Measurements from ENCODE around the gene CACNA1F. TPM values are rescaled to one million over a fixed set of nuclear protein-coding genes. Genes with fewer than 3 reads are reported as not detected.

The CACNA1F gene
- total and polyA plus RNA-seq, 2 experiments from 2014 or later = not detected

DNA sequence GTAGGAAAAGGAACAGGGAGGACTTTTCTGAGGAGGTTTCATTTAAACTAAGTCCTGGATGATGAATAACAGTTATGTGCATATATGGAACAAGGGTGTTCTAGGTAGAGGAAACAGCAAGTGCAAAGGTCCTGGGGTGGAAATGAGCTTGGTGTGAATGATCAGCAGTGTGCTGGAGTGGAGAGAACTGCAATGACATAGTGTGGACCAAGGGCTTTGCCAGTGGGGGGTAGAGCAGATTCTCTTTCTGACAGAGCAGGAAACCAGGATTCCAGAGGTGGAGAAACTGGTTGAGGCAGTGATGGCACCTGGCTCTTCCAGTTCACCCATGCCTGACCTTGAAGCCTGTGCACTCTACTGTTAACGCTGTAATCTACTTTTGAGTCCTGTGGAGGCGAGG is 38.2 kb upstream of the CACNA1F start:
- no peak overlapping the region for H3K9ac ChIP-seq
- 80 to 94% methylated on average over 1 to 2 of the region's 2 CpGs for WGBS, 2 experiments (ENCODE audit: low coverage in 1 of 2, low lambda C conversion rate in 2 of 2, missing lambda C conversion rate in 2 of 2)
- no peaks in the 10 kb centered on the region for H3K9me2 ChIP-seq (ENCODE audit: insufficient read depth)
- H3K27ac ChIP-seq = no peak overlapping the region
- no peak overlapping the region for H3K4me2 ChIP-seq (ENCODE audit: unreplicated experiment)
- no peak overlapping the region for H3K4me3 ChIP-seq
- TF ChIP-seq EZH2phosphoT487 (IDR thresholded peaks at IDR 0.05; ENCODE audit: insufficient read depth, low read depth) (no peak), EZH2 (IDR thresholded peaks at IDR 0.05; ENCODE audit: insufficient read depth, poor library complexity, severe bottlenecking) (no peak)
- no peaks in the 10 kb centered on the region for H3K9me3 ChIP-seq (ENCODE audit: low read depth)
- H3F3A ChIP-seq (ENCODE audit: insufficient read depth) = no peaks in the 10 kb centered on the region
- peaks cover 36% of the 10 kb centered on the region for H3K79me2 ChIP-seq (ENCODE audit: insufficient read depth)
- no peaks in the 10 kb centered on the region for H4K20me1 ChIP-seq (ENCODE audit: insufficient read depth)
- no peak overlapping the region for H2AFZ ChIP-seq
- H3K4me1 ChIP-seq (ENCODE audit: insufficient read depth) = peaks cover 6% of the 10 kb centered on the region; the same call in 1 of the 2 replicates
- no peak for DNase-seq
- no peaks in the 10 kb centered on the region for H3K36me3 ChIP-seq (ENCODE audit: low read depth)
- H3K27me3 ChIP-seq (replicated peaks; ENCODE audit: insufficient read depth) = no peaks in the 10 kb centered on the region
- in situ Hi-C loops (cut with MboI) = no loop called here

DNA sequence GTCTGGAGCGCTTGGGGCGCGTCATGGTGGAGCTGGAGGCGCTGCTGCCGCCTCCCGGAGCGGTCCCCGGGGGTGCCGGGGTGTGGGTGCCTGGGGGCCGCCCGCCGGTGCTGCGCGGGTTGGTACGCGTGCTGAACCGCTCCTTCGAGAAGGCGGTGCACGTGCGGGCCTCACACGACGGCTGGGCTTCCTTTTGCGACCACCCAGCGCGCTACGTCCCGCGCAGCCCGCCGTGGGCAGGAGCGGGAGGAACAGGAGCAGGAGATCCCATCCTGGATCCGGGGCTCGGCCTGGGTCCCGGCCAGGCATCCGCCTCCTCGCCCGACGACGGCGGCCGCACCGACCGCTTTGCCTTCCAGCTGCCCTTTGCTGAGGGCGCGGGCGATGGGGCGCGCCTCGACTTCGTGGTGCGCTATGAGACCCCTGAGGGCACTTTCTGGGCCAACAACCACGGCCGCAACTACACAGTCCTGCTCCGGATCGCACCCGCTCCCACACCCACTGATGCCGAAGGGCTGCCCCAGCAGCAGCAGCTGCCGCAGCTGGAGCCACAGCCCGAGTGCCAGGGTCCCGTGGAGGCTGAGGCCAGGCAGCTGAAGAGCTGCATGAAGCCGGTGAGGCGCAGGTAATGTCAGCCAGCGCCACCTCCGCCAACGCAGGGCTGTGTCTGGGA is 37.2 kb upstream of the CACNA1F start:
- no peaks in the 10 kb centered on the region for H3K9me2 ChIP-seq (ENCODE audit: insufficient read depth)
- peak overlapping the region; percentile 18 for H3K4me2 ChIP-seq (ENCODE audit: unreplicated experiment)
- peak overlapping the region; percentile 78 for H3K4me3 ChIP-seq
- H3K27ac ChIP-seq = peak overlapping the region; percentile 99
- no peaks in the 10 kb centered on the region for H3K27me3 ChIP-seq (replicated peaks; ENCODE audit: insufficient read depth)
- H3F3A ChIP-seq (ENCODE audit: insufficient read depth) = no peaks in the 10 kb centered on the region
- no peak overlapping the region; the same call in 1 of the 2 replicates for H2AFZ ChIP-seq
- H3K4me1 ChIP-seq (ENCODE audit: insufficient read depth) = peaks cover 6% of the 10 kb centered on the region; the same call in 1 of the 2 replicates
- in situ Hi-C loops (cut with MboI) = no loop called here
- H3K9ac ChIP-seq = peak overlapping the region; percentile 91
- H3K79me2 ChIP-seq (ENCODE audit: insufficient read depth) = peaks cover 36% of the 10 kb centered on the region
- no peaks in the 10 kb centered on the region for H3K36me3 ChIP-seq (ENCODE audit: low read depth)
- H4K20me1 ChIP-seq (ENCODE audit: insufficient read depth) = no peaks in the 10 kb centered on the region
- no peaks in the 10 kb centered on the region for H3K9me3 ChIP-seq (ENCODE audit: low read depth)
- peak; percentile 19 for DNase-seq
- WGBS, 2 experiments (ENCODE audit: low coverage in 1 of 2, low lambda C conversion rate in 2 of 2, missing lambda C conversion rate in 2 of 2) = 54 to 93% methylated on average over 13 to 28 of the region's 66 CpGs
- no peak for TF ChIP-seq EZH2 (IDR thresholded peaks at IDR 0.05; ENCODE audit: insufficient read depth, poor library complexity, severe bottlenecking)
- no peak for TF ChIP-seq EZH2phosphoT487 (IDR thresholded peaks at IDR 0.05; ENCODE audit: insufficient read depth, low read depth)

DNA sequence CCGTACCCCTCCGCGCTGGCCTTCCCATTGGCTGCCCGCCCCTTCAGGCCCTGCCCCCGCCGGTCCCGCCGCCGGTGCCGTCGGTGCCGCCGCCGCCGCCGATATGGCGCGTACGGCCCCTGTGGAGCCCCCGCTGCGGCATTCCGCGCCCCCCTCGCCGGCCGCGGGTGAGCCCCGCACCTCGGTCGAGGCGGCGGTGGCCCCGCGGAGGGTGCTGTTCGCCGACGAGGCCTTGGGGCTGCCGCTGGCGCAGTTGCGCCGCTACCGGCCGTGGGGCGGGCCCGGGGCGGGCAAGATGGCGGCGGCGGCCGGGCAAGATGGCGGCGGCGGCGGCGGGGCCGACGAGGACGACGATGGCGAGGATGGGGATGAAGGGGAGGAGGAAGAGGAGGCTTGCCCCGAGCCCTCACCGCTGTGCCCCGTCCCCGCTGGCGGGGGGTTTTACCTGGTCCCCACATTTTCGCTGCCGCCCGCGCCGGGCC is 36.7 kb upstream of the CACNA1F start, which contains the start of gene PPP1R3F:
Gene PPP1R3F (plus strand): TSS at position 27 of the 482 bp plus-strand sequence. CDS start 77 bp downstream, at position 104.
- no peak for DNase-seq
- Histone ChIP-seq H4K20me1 (ENCODE audit: insufficient read depth) (no peaks in the 10 kb centered on the region), H3F3A (ENCODE audit: insufficient read depth) (no peaks in the 10 kb centered on the region), H3K36me3 (ENCODE audit: low read depth) (no peaks in the 10 kb centered on the region), H3K79me2 (ENCODE audit: insufficient read depth) (peaks cover 36% of the 10 kb centered on the region), H3K9me2 (ENCODE audit: insufficient read depth) (no peaks in the 10 kb centered on the region), H3K4me2 (ENCODE audit: unreplicated experiment) (peak within 1 kb of the TSS; percentile 80), H2AFZ (peak within 1 kb of the TSS; percentile 85), H3K4me1 (ENCODE audit: insufficient read depth) (peaks cover 6% of the 10 kb centered on the region; the same call in 1 of the 2 replicates), H3K9ac (peak within 1 kb of the TSS; percentile 91), H3K9me3 (ENCODE audit: low read depth) (no peaks in the 10 kb centered on the region), H3K4me3 (peak within 1 kb of the TSS; percentile 78), H3K27me3 (replicated peaks; ENCODE audit: insufficient read depth) (no peaks in the 10 kb centered on the region), H3K27ac (peak within 1 kb of the TSS; percentile 99)
- WGBS, 2 experiments (ENCODE audit: low coverage in 1 of 2, low lambda C conversion rate in 2 of 2, missing lambda C conversion rate in 2 of 2) = 0% methylated on average over 29 of the region's 70 CpGs; no CpG with 5 or more reads in 1 of the 2 experiments
- TF ChIP-seq EZH2 (IDR thresholded peaks at IDR 0.05; ENCODE audit: insufficient read depth, poor library complexity, severe bottlenecking) = no peak
- TF ChIP-seq EZH2phosphoT487 (IDR thresholded peaks at IDR 0.05; ENCODE audit: insufficient read depth, low read depth) = no peak
- in situ Hi-C loops (cut with MboI) = no loop called here

DNA sequence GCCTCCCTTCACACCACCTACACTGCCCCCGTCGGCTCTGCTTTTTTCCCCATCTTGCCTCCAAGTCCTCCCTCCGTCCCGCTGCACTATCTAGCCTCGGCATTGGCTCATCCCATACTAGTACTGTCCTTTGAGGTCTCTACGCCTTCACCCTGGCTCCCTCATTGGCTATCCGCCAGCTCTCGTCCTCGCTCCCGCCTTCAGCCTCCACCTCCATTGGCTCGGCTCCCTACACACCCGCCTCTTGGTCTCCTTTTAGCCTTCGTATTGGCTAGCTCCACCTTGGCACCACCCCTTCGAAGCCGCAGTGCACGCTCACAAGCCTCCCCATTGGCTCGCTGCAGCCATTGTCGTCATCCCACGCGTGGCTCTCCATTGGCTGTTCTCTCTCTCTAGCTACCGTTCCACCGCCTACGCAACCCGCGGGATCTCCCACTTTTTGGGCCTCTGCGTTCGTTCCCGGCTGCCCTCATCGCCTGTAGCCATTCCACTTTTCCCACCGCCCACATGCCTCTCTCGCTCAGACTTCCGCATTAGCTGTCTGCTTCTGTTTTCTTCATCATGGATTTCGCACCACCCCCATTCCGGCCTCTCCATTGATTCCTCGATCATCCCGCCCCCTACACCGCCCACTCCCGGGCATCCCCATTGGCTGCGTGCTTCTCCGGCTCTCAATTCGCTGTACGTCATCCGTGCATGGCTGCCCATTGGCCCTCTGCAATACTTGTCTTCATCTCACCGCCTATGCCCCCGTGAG is 36.0 kb upstream of the CACNA1F start:
- Histone ChIP-seq H3K27ac (peak overlapping the region; percentile 99), H3K9ac (peak overlapping the region; percentile 91), H3K4me2 (ENCODE audit: unreplicated experiment) (peak overlapping the region; percentile 80), H4K20me1 (ENCODE audit: insufficient read depth) (no peaks in the 10 kb centered on the region), H3K9me2 (ENCODE audit: insufficient read depth) (no peaks in the 10 kb centered on the region), H3F3A (ENCODE audit: insufficient read depth) (no peaks in the 10 kb centered on the region), H3K36me3 (ENCODE audit: low read depth) (no peaks in the 10 kb centered on the region), H3K4me3 (peak overlapping the region; percentile 78), H2AFZ (peak overlapping the region; percentile 85), H3K79me2 (ENCODE audit: insufficient read depth) (peaks cover 36% of the 10 kb centered on the region), H3K27me3 (replicated peaks; ENCODE audit: insufficient read depth) (no peaks in the 10 kb centered on the region), H3K4me1 (ENCODE audit: insufficient read depth) (peaks cover 6% of the 10 kb centered on the region; the same call in 1 of the 2 replicates), H3K9me3 (ENCODE audit: low read depth) (no peaks in the 10 kb centered on the region)
- in situ Hi-C loops (cut with MboI) = no loop called here
- 1% methylated on average over 29 to 45 of the region's 45 CpGs for WGBS, 2 experiments (ENCODE audit: low coverage in 1 of 2, low lambda C conversion rate in 2 of 2, missing lambda C conversion rate in 2 of 2)
- peak; percentile 96 for DNase-seq
- TF ChIP-seq EZH2phosphoT487 (IDR thresholded peaks at IDR 0.05; ENCODE audit: insufficient read depth, low read depth) (no peak), EZH2 (IDR thresholded peaks at IDR 0.05; ENCODE audit: insufficient read depth, poor library complexity, severe bottlenecking) (no peak)

Measured in GM23248 (cell line).